Right lobe of liver (tissue), 6 donors: ENCODE measurements around the gene KIF3B. TPM values are rescaled to one million over a fixed set of nuclear protein-coding genes. Genes with fewer than 3 reads are reported as not detected.
A peak's percentile ranks its signal among the peaks of the same experiment; 100 is the strongest.
"Not testable (repeated sequence)": the region's sequence is repeated elsewhere in the genome, so short reads cannot be mapped to it uniquely, and the experiment has no call there.

ENCODE experiments used
- ATAC-seq, 4 donors: fragments of 200-7000 bp; cut with Tn5 transposase; one replicate each; pipeline ENCODE4 v1.9.1; 2020; ENCODE audit warnings: mild to moderate bottlenecking in 4 of 4, moderate library complexity in 4 of 4
- DNase-seq, 3 donors: peaks; one replicate each; pipeline ENCODE4 v3.0.0-alpha.2; 2020
- H3K27ac ChIP-seq, 3 donors: fragments of 200-600 bp; one replicate each; pipeline ENCODE4 v1.8.0; 2022
- H3K27me3 ChIP-seq, 2 donors: fragments of 200-600 bp; one replicate each; pipeline ENCODE4 v1.8.0; 2022
- H3K36me3 ChIP-seq, 4 donors: fragments of 200-600 bp; sonication (generic) in 1 of 4; one replicate each; pipeline versions ENCODE4 v1.5.1 to v1.8.0; 2017 to 2022; ENCODE audit warnings: control low read depth in 1 of 4
- H3K4me1 ChIP-seq, 4 donors: fragments of 200-600 bp; sonication (generic) in 1 of 4; one replicate each; pipeline versions ENCODE4 v1.5.1 to v1.8.0; 2017 to 2022; ENCODE audit warnings: control low read depth in 1 of 4
- H3K4me3 ChIP-seq, 3 donors: fragments of 200-600 bp; one replicate each; pipeline ENCODE4 v1.8.0; 2022
- H3K9me3 ChIP-seq, 4 donors: fragments of 200-600 bp; sonication (generic) in 1 of 4; one replicate each; pipeline versions ENCODE4 v1.5.1 to v1.8.0; 2017 to 2022; ENCODE audit warnings: control low read depth in 1 of 4
- CTCF ChIP-seq, 4 donors: fragments of 200-600 bp in 3 of 4; fragments of 450-650 bp in 1 of 4; IDR thresholded peaks; one replicate each; pipeline versions ENCODE4 v1.5.1 to v1.8.0; 2016 to 2022; ENCODE audit warnings: antibody characterized with exemption in 4 of 4, mild to moderate bottlenecking in 2 of 4
- POLR2A ChIP-seq: fragments of 450-650 bp; IDR thresholded peaks from one replicate; pipeline ENCODE4 v1.6.1; 2017; ENCODE audit warnings: antibody characterized with exemption, mild to moderate bottlenecking
- WGBS: methylation state at CpG from one replicate; pipeline ENCODE4 v1.1.6; 2018; ENCODE audit warnings: low coverage, low lambda C conversion rate; ENCODE audit not compliant: insufficient coverage; ENCODE audit errors: missing lambda C conversion rate; 5-methylcytosine and 5-hydroxymethylcytosine counted together
- intact Hi-C, 2 donors: fragments of 100-400 bp; cut with DNase I; formaldehyde crosslinking; loops; one replicate each; pipeline versions ENCODE4 v1.11.2 to v1.14.1; 2022
- total RNA-seq, 6 experiments: library from RNA; depleted of rRNA in 2 of 6; stranded (reverse); fragments of >200 nt in 2 of 6; fragmentation: NEBNext Ultra II Directional in 3 of 6; extraction: Animal tissue kit (Norgen Biotek cat#: 25700) in 3 of 6; gene quantifications; one replicate each; pipeline versions ENCODE4 v1.1.0 to v1.2.4, GENCODE V29; 2016 to 2023
- donor health status: DM: no; HTN: yes; CAD: no.
- donor health status: DM: no; HTN: no; CAD: no.
- donor health status: DM: no; HTN: no; CAD: no.
- donor health status: DM: no; HTN: yes; CAD: no.
- donor health status: DM: no; HTN: yes; CAD: no.

Gene KIF3B
- total RNA-seq, 6 experiments from 2014 or later = 16.4 to 23.6 (median 20.7) TPM

- no peak for TF ChIP-seq POLR2A
- no peak for TF ChIP-seq CTCF (IDR thresholded peaks at IDR 0.05)
- WGBS = 92% methylated on average over 1 of the region's 1 CpG
- H3K9me3 ChIP-seq = no peaks in the 10 kb centered on the region
- no peak overlapping the region for H3K27ac ChIP-seq
- intact Hi-C loops = no loop called here
- no peak overlapping the region for H3K4me3 ChIP-seq
- no peaks in the 10 kb centered on the region for H3K27me3 ChIP-seq
- H3K4me1 ChIP-seq = peaks cover 0 to 16% (median 0%) of the 10 kb centered on the region in 4 donors
- no peak for ATAC-seq
- no peak for DNase-seq
- H3K36me3 ChIP-seq = peaks cover 0 to 18% (median 0%) of the 10 kb centered on the region in 4 donors
Observed at GRCh38 chr20:32320305-32320704, 42.9 kb downstream of the KIF3B start.

- Histone ChIP-seq H3K27me3 (no peaks in the 10 kb centered on the region), H3K36me3 (peaks cover 0 to 13% (median 0%) of the 10 kb centered on the region in 4 donors), H3K4me1 (peaks cover 0 to 23% (median 0%) of the 10 kb centered on the region in 4 donors), H3K4me3 (no peak overlapping the region), H3K9me3 (no peaks in the 10 kb centered on the region), H3K27ac (no peak overlapping the region)
- intact Hi-C loops = no loop called here
- TF ChIP-seq CTCF (IDR thresholded peaks at IDR 0.05) (no peak), POLR2A (no peak)
- DNase-seq = no peak
- no peak for ATAC-seq
- 85% methylated on average over 1 of the region's 1 CpG for WGBS
Observed at GRCh38 chr20:32321390-32321789, 43.9 kb downstream of the KIF3B start.

- H3K4me3 ChIP-seq, DNase-seq, intact Hi-C loops, H3K36me3 ChIP-seq, H3K9me3 ChIP-seq, ATAC-seq, H3K27me3 ChIP-seq, H3K27ac ChIP-seq: not testable (repeated sequence)
- H3K4me1 ChIP-seq = peaks cover 0 to 23% (median 0%) of the 10 kb centered on the region in 4 donors
- WGBS = 94% methylated on average over 12 of the region's 12 CpGs
Observed at GRCh38 chr20:32322260-32322659, 44.8 kb downstream of the KIF3B start.

GRCh38 chr20:32323761-32324160 is 46.3 kb downstream of the KIF3B start:
- intact Hi-C loops, H3K36me3 ChIP-seq, H3K9me3 ChIP-seq, H3K27me3 ChIP-seq, H3K4me3 ChIP-seq, H3K27ac ChIP-seq, DNase-seq, ATAC-seq: not testable (repeated sequence)
- WGBS = 69% methylated on average over 2 of the region's 5 CpGs
- H3K4me1 ChIP-seq = peaks cover 0 to 23% (median 0%) of the 10 kb centered on the region in 4 donors

GRCh38 chr20:32325706-32326503 is 48.5 kb downstream of the KIF3B start:
- Histone ChIP-seq H3K9me3 (no peaks in the 10 kb centered on the region), H3K36me3 (no peaks in the 10 kb centered on the region), H3K27ac (peak overlapping the region; percentile 22 to 57 (median 49)), H3K27me3 (no peaks in the 10 kb centered on the region), H3K4me1 (peaks cover 0 to 27% (median 0%) of the 10 kb centered on the region in 4 donors), H3K4me3 (no peak overlapping the region)
- ATAC-seq = peak; percentile 55 to 83 (median 69)
- peak in 1 of 3 donors; percentile 35 for DNase-seq
- TF ChIP-seq POLR2A (no peak), CTCF (IDR thresholded peaks at IDR 0.05) (no peak)
- WGBS = 49% methylated on average over 6 of the region's 6 CpGs
- intact Hi-C loops = no loop called here
